HCT116 (cell line): ENCODE results near the gene ENKD1. TPM values are rescaled to one million over a fixed set of nuclear protein-coding genes. Genes with fewer than 3 reads are reported as not detected.

Experiments
- ATAC-seq: fragments of 200-7000 bp; cut with Tn5 transposase; 2 replicates; pipeline ENCODE4 v1.9.1; 2020; ENCODE audit warnings: mild to moderate bottlenecking, moderate library complexity
- BruUV-seq: library from RNA; stranded (reverse); fragments of 400-500 nt; replicated peaks from 2 replicates; lab custom pipeline; 2021; lab: Mats Ljungman, UMichigan
- CTCF ChIA-PET: fragments of 300-600 bp; sonication (Branson Sonifier 250); formaldehyde crosslinking; loops from one replicate; lab custom pipeline; 2021; ENCODE audit warnings: antibody characterized with exemption; lab: Charles Lee
- POLR2A ChIA-PET: fragments of 300-600, 350-600 bp; sonication (Branson Sonifier 250); formaldehyde crosslinking; loops from one replicate; lab custom pipeline; 2021; ENCODE audit warnings: antibody characterized with exemption; lab: Charles Lee
- RAD21 ChIA-PET, 2 experiments: fragments of 300-600 bp; sonication (Branson Sonifier 250); formaldehyde crosslinking; loops; one replicate each; lab custom pipeline; 2023; ENCODE audit warnings: low total read pairs in 2 of 2; ENCODE audit not compliant: uncharacterized antibody in 2 of 2, unreplicated experiment in 2 of 2, low non-redundant PET in 1 of 2; lab: Charles Lee
- DNase-seq: peaks from one replicate; pipeline ENCODE4 v3.0.0-alpha.2; 2010; ENCODE audit warnings: low read depth, low spot score
- H2AFZ ChIP-seq: fragments of 200-600 bp; shearing (Covaris generic), sonication (generic); 2 replicates; pipeline ENCODE4 v1.6.1; 2017; ENCODE audit warnings: low read depth, mixed run types, mixed read lengths, antibody characterized with exemption, low read length; ENCODE audit not compliant: poor library complexity, severe bottlenecking
- H3K27ac ChIP-seq: 2 replicates; pipeline ENCODE4 v1.5.1; 2012; ENCODE audit warnings: low read depth, low read length
- H3K27me3 ChIP-seq: fragments of 200-600 bp; sonication (generic); 2 replicates; pipeline ENCODE4 v1.6.1; 2016; ENCODE audit warnings: mixed run types, low read length, mixed read lengths; ENCODE audit not compliant: insufficient read depth
- H3K36me3 ChIP-seq, 2 experiments: fragments of 200-500 bp in 1 of 2; fragments of 200-600 bp in 1 of 2; sonication (Bioruptor generic) in 1 of 2; sonication (generic) in 1 of 2; 2 replicates each; pipeline versions ENCODE4 v1.5.1 to v1.6.1; 2014 to 2016; ENCODE audit warnings: low read length in 2 of 2, inconsistent platforms in 1 of 2, mixed read lengths in 1 of 2, mixed run types in 1 of 2; ENCODE audit not compliant: insufficient read depth in 2 of 2, control insufficient read depth in 1 of 2
- H3K4me1 ChIP-seq, 2 experiments: fragments of 200-600 bp in 1 of 2; sonication (generic) in 1 of 2; 2 replicates each; pipeline versions ENCODE4 v1.5.1 to v1.6.1; 2012 to 2017; ENCODE audit warnings: low read length in 2 of 2, inconsistent platforms in 1 of 2, mild to moderate bottlenecking in 1 of 2, mixed read lengths in 1 of 2, mixed run types in 1 of 2, moderate library complexity in 1 of 2; ENCODE audit not compliant: insufficient read depth in 2 of 2, control insufficient read depth in 1 of 2
- H3K4me2 ChIP-seq: fragments of 200-600 bp; sonication (generic); 2 replicates; pipeline ENCODE4 v1.6.1; 2017; ENCODE audit warnings: mixed run types, low read length, mixed read lengths
- H3K4me3 ChIP-seq, 2 experiments: fragments of 200-600 bp in 1 of 2; sonication (generic) in 1 of 2; replicated peaks in 1 of 2; 2 replicates each; pipeline ENCODE4 v1.5.1; 2011 to 2016; ENCODE audit warnings: low read length in 2 of 2, control low read depth in 1 of 2, low read depth in 1 of 2, mild to moderate bottlenecking in 1 of 2, mixed read lengths in 1 of 2, mixed run types in 1 of 2
- H3K79me2 ChIP-seq: fragments of 200-600 bp; sonication (generic); 2 replicates; pipeline ENCODE4 v1.6.1; 2017; ENCODE audit warnings: mild to moderate bottlenecking, mixed run types, low read length, moderate library complexity, mixed read lengths; ENCODE audit not compliant: insufficient read depth
- H3K9ac ChIP-seq: fragments of 200-600 bp; sonication (generic); 2 replicates; pipeline ENCODE4 v1.6.1; 2016; ENCODE audit warnings: low read length, mixed read lengths
- H3K9me2 ChIP-seq: fragments of 200-600 bp; sonication (generic), shearing (Covaris generic); 2 replicates; pipeline ENCODE4 v1.6.1; 2017; ENCODE audit warnings: mixed run types, mild to moderate bottlenecking, moderate library complexity; ENCODE audit not compliant: insufficient read depth
- H3K9me3 ChIP-seq, 2 experiments: fragments of 200-500 bp in 1 of 2; fragments of 200-600 bp in 1 of 2; sonication (Bioruptor generic) in 1 of 2; sonication (generic) in 1 of 2; 2 replicates each; pipeline ENCODE4 v1.6.1; 2014 to 2017; ENCODE audit warnings: low read length in 2 of 2, mixed read lengths in 2 of 2, inconsistent platforms in 1 of 2, low read depth in 1 of 2, mild to moderate bottlenecking in 1 of 2, mixed run types in 1 of 2, moderate library complexity in 1 of 2; ENCODE audit not compliant: control insufficient read depth in 1 of 2, insufficient read depth in 1 of 2
- H4K20me1 ChIP-seq: fragments of 200-600 bp; sonication (generic), shearing (Covaris generic); 2 replicates; pipeline ENCODE4 v1.6.1; 2017; ENCODE audit warnings: mixed run types, mild to moderate bottlenecking, moderate library complexity; ENCODE audit not compliant: insufficient read depth
- CBX3 ChIP-seq: IDR thresholded peaks from 2 replicates; pipeline ENCODE4 v1.6.1; 2012; ENCODE audit warnings: low read depth
- EZH2 ChIP-seq: fragments of 200-600 bp; sonication (generic); IDR thresholded peaks from 2 replicates; pipeline ENCODE4 v1.6.1; 2017; ENCODE audit warnings: antibody characterized with exemption, mixed run types
- FOSL1 ChIP-seq: IDR thresholded peaks from 2 replicates; pipeline ENCODE4 v1.6.1; 2012; ENCODE audit warnings: low read depth
- POLR2AphosphoS5 ChIP-seq: IDR thresholded peaks from 2 replicates; pipeline ENCODE4 v1.6.1; 2011; ENCODE audit warnings: mild to moderate bottlenecking, low read depth, low read length, moderate library complexity
- RAD21 ChIP-seq: IDR thresholded peaks from 2 replicates; pipeline ENCODE4 v1.6.1; 2012; ENCODE audit warnings: low read depth, mild to moderate bottlenecking
- SIN3A ChIP-seq: IDR thresholded peaks from 2 replicates; pipeline ENCODE4 v1.6.1; 2012; ENCODE audit warnings: low read depth
- TCF7L2 ChIP-seq: IDR thresholded peaks from 2 replicates; pipeline ENCODE4 v1.7.0; 2011; ENCODE audit warnings: borderline replicate concordance, inconsistent platforms; ENCODE audit not compliant: insufficient read depth, insufficient read length; ENCODE audit errors: extremely low read depth
- ZFX ChIP-seq: fragments of 450-650 bp; IDR thresholded peaks from 2 replicates; pipeline ENCODE4 v1.6.1; 2017
- ZNF274 ChIP-seq: fragments of 200-500 bp; sonication (Bioruptor generic); IDR thresholded peaks from 2 replicates; pipeline ENCODE4 v1.6.1; 2014; ENCODE audit warnings: mild to moderate bottlenecking, low read depth, low read length, inconsistent platforms
- intact Hi-C: fragments of 100-400 bp; cut with micrococcal nuclease; formaldehyde crosslinking; loops from 2 replicates; pipeline ENCODE4 v1.10.0; 2022
- total RNA-seq: library from RNA; stranded (reverse); gene quantifications from one replicate; pipeline ENCODE4 v1.2.1, GENCODE V29; 2021; ENCODE audit not compliant: unreplicated experiment
- TF ChIP-seq, protein P1 (sequence below): IDR thresholded peaks from 2 replicates; pipeline ENCODE4 v1.6.1; 2012; ENCODE audit warnings: low read depth

ENKD1 gene
- total RNA-seq, 1 experiment from 2014 or later, result 16.8 TPM

DNA sequence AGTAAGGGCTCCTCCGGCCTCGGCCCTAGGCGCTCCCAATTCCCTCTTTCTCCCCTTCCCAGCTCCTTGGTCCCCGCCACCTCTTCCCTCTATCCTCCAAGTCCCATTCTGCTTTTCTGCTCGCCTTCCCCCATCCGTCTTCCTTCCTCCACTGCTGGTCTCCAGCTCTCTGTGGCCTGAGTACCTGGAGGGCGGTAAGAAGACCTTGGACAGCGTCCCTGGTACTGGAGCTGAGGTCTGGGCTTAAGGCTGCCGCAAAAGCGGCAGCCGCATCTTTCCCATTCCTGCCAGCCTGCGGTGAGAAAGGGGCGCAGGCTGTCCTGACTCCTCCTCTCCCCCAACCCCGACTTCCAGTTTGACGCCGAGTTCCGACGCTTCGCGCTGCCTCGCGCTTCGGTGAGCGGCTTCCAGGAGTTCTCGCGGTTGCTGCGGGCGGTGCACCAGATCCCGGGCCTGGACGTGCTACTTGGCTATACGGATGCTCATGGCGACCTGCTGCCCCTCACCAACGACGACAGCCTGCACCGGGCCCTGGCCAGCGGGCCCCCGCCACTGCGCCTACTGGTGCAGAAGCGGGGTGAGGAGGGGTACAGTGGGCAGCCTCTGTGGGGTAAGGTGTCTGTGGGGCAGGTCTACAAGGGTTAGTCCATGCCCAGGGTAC, 5.3 kb downstream of the ENKD1 start:
- TF ChIP-seq RAD21 (no peak), ZNF274 (no peak), POLR2AphosphoS5 (no peak), CBX3 (no peak), TCF7L2 (no peak), ZFX (no peak), FOSL1 (no peak), EZH2 (no peak), SIN3A (no peak)
- TF ChIP-seq, protein P1, sequence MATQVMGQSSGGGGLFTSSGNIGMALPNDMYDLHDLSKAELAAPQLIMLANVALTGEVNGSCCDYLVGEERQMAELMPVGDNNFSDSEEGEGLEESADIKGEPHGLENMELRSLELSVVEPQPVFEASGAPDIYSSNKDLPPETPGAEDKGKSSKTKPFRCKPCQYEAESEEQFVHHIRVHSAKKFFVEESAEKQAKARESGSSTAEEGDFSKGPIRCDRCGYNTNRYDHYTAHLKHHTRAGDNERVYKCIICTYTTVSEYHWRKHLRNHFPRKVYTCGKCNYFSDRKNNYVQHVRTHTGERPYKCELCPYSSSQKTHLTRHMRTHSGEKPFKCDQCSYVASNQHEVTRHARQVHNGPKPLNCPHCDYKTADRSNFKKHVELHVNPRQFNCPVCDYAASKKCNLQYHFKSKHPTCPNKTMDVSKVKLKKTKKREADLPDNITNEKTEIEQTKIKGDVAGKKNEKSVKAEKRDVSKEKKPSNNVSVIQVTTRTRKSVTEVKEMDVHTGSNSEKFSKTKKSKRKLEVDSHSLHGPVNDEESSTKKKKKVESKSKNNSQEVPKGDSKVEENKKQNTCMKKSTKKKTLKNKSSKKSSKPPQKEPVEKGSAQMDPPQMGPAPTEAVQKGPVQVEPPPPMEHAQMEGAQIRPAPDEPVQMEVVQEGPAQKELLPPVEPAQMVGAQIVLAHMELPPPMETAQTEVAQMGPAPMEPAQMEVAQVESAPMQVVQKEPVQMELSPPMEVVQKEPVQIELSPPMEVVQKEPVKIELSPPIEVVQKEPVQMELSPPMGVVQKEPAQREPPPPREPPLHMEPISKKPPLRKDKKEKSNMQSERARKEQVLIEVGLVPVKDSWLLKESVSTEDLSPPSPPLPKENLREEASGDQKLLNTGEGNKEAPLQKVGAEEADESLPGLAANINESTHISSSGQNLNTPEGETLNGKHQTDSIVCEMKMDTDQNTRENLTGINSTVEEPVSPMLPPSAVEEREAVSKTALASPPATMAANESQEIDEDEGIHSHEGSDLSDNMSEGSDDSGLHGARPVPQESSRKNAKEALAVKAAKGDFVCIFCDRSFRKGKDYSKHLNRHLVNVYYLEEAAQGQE, result no peak
- TF ChIP-seq, all 23 proteins: peak for 0
- Histone ChIP-seq H3K27ac (peak overlapping the region; percentile 87; the same call in 1 of the 2 replicates), H3K4me2 (peak overlapping the region; percentile 94), H3K4me1 (peaks cover 6 to 36% of the 10 kb centered on the region in 2 experiments; a peak in 3 of 4 replicates), H2AFZ (no peak overlapping the region), H3K9ac (peak overlapping the region; percentile 40; the same call in 1 of the 2 replicates), H3K27me3 (no peaks in the 10 kb centered on the region), H3K36me3 (peaks cover 0 to 6% of the 10 kb centered on the region in 2 experiments; a peak in 1 of 4 replicates), H3K4me3 (peak overlapping the region; percentile 48 to 53), H3K9me3 (no peaks in the 10 kb centered on the region), H3K9me2 (no peaks in the 10 kb centered on the region), H4K20me1 (no peaks in the 10 kb centered on the region), H3K79me2 (peaks cover 24% of the 10 kb centered on the region; the same call in 1 of the 2 replicates)
- intact Hi-C loops, result loop anchor here (10.0 kb wide), 1 partner anchor 706 kb away; no protein-coding TSS in a partner anchor
- ATAC-seq (no peak), DNase-seq (no peak)
- CTCF ChIA-PET, result interaction anchor here (1.5 kb wide), 2 partner anchors 11 to 140 kb away, joined by 6 to 23 read pairs; no protein-coding TSS in a partner anchor
- RAD21 ChIA-PET, result no interaction called here
- no TSS peak for BruUV-seq
- POLR2A ChIA-PET, result no interaction called here
